ENCODE results near the gene CCDC142. TPM values are rescaled to one million over a fixed set of nuclear protein-coding genes. Genes with fewer than 3 reads are reported as not detected.

Gene CCDC142
- total RNA-seq, 1 donor from 2014 or later, result 28.0 TPM

GRCh38 chr2:74525717-74526648, 43.2 kb upstream of the CCDC142 start, which contains the start of gene DQX1:
Gene DQX1, minus strand, starts transcription at chr2:74526231. Its CDS starts 502 bp downstream, at chr2:74525729.
- no peak for DNase-seq
- peaks cover 3% of the 10 kb centered on the region for H3K4me1 Mint-ChIP-seq (ENCODE audit: low read depth, unreplicated experiment)
- TF ChIP-seq CTCF (IDR thresholded peaks at IDR 0.05; ENCODE audit: partially characterized antibody, unreplicated experiment), result no peak
- peaks cover 9% of the 10 kb centered on the region for H3K36me3 Mint-ChIP-seq (ENCODE audit: unreplicated experiment)
- peak within 1 kb of the TSS; percentile 22 for H3K27ac Mint-ChIP-seq (ENCODE audit: unreplicated experiment)
- peaks cover 15% of the 10 kb centered on the region for H3K9me3 Mint-ChIP-seq (ENCODE audit: unreplicated experiment)
- H3K4me3 Mint-ChIP-seq (ENCODE audit: unreplicated experiment), result no peak within 1 kb of the TSS
- peaks cover 24% of the 10 kb centered on the region for H3K27me3 Mint-ChIP-seq (ENCODE audit: unreplicated experiment)

GRCh38 chr2:74524955-74525716, 42.3 kb upstream of the CCDC142 start:
- H3K36me3 Mint-ChIP-seq (ENCODE audit: unreplicated experiment), result peaks cover 9% of the 10 kb centered on the region
- H3K4me3 Mint-ChIP-seq (ENCODE audit: unreplicated experiment), result no peak overlapping the region
- H3K27ac Mint-ChIP-seq (ENCODE audit: unreplicated experiment), result no peak overlapping the region
- H3K4me1 Mint-ChIP-seq (ENCODE audit: low read depth, unreplicated experiment), result no peaks in the 10 kb centered on the region
- no peak for TF ChIP-seq CTCF (IDR thresholded peaks at IDR 0.05; ENCODE audit: partially characterized antibody, unreplicated experiment)
- no peak for DNase-seq
- peaks cover 15% of the 10 kb centered on the region for H3K9me3 Mint-ChIP-seq (ENCODE audit: unreplicated experiment)
- H3K27me3 Mint-ChIP-seq (ENCODE audit: unreplicated experiment), result peaks cover 27% of the 10 kb centered on the region

- H3K27me3 Mint-ChIP-seq (ENCODE audit: unreplicated experiment), result peaks cover 29% of the 10 kb centered on the region
- DNase-seq, result no peak
- no peak overlapping the region for H3K4me3 Mint-ChIP-seq (ENCODE audit: unreplicated experiment)
- H3K36me3 Mint-ChIP-seq (ENCODE audit: unreplicated experiment), result peaks cover 9% of the 10 kb centered on the region
- H3K4me1 Mint-ChIP-seq (ENCODE audit: low read depth, unreplicated experiment), result no peaks in the 10 kb centered on the region
- no peak for TF ChIP-seq CTCF (IDR thresholded peaks at IDR 0.05; ENCODE audit: partially characterized antibody, unreplicated experiment)
- H3K27ac Mint-ChIP-seq (ENCODE audit: unreplicated experiment), result no peak overlapping the region
- H3K9me3 Mint-ChIP-seq (ENCODE audit: unreplicated experiment), result peaks cover 12% of the 10 kb centered on the region
Measured at GRCh38 chr2:74524005-74524404, 41.2 kb upstream of the CCDC142 start.

GRCh38 chr2:74522516-74522915, 39.7 kb upstream of the CCDC142 start:
- Mint-ChIP-seq H3K9me3 (ENCODE audit: unreplicated experiment) (peaks cover 7% of the 10 kb centered on the region), H3K4me3 (ENCODE audit: unreplicated experiment) (no peak overlapping the region), H3K4me1 (ENCODE audit: low read depth, unreplicated experiment) (no peaks in the 10 kb centered on the region), H3K27me3 (ENCODE audit: unreplicated experiment) (peaks cover 30% of the 10 kb centered on the region), H3K36me3 (ENCODE audit: unreplicated experiment) (peaks cover 9% of the 10 kb centered on the region), H3K27ac (ENCODE audit: unreplicated experiment) (no peak overlapping the region)
- TF ChIP-seq CTCF (IDR thresholded peaks at IDR 0.05; ENCODE audit: partially characterized antibody, unreplicated experiment), result no peak
- no peak for DNase-seq
